Measurements from ENCODE around the gene CAMTA1.

CAMTA1 gene

GRCh38 chr1:7473223-7474142 lies 688.2 kb downstream of the CAMTA1 start:
- no peak for DNase-seq

DNA sequence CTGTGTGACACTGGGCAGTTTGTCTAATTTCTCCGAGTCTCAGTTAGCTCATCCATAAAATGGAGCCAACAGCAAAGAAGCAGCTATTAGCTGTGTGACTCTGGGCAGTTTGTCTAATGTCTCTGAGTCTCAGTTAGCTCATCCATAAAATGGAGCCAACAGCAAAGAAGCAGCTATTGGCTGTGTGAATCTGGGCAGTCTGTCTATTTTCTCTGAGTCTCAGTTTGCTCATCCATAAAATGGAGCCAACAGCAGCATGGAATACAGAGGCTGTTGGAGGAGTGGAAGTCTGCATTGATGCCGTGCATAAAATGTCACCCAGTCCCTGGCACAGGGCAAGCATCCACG lies 688.9 kb downstream of the CAMTA1 start:
- DNase-seq, result no peak

- no peak for DNase-seq
These were observed 689.7 kb downstream of the CAMTA1 start for GRCh38 chr1:7474786-7475502.

- no peak for DNase-seq
These were observed 690.4 kb downstream of the CAMTA1 start for GRCh38 chr1:7475691-7476090.

DNA sequence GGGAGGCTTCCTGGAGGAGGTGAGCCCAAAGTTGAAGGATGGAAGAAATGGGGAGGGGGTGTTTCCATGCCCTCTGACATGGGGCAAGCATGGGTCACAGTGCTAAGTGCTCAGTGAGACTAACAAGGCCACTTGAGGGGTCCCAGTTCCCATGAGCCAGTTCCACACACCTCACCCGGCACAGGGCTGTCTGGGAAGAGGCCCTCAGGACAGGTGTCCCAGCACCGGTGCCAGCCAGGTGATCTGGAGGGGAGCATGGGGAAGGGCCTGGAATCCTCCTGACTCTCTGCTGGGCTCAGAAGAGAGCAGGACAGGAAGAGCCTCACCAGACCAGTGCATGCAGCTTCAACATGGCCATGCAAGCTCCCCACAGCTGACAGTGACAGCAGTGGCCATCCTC lies 691.1 kb downstream of the CAMTA1 start:
- no peak for DNase-seq

- DNase-seq, result no peak
These were observed 691.8 kb downstream of the CAMTA1 start for GRCh38 chr1:7476861-7477547.

- DNase-seq, result no peak
These were observed 692.3 kb downstream of the CAMTA1 start for GRCh38 chr1:7477593-7477992.

DNA sequence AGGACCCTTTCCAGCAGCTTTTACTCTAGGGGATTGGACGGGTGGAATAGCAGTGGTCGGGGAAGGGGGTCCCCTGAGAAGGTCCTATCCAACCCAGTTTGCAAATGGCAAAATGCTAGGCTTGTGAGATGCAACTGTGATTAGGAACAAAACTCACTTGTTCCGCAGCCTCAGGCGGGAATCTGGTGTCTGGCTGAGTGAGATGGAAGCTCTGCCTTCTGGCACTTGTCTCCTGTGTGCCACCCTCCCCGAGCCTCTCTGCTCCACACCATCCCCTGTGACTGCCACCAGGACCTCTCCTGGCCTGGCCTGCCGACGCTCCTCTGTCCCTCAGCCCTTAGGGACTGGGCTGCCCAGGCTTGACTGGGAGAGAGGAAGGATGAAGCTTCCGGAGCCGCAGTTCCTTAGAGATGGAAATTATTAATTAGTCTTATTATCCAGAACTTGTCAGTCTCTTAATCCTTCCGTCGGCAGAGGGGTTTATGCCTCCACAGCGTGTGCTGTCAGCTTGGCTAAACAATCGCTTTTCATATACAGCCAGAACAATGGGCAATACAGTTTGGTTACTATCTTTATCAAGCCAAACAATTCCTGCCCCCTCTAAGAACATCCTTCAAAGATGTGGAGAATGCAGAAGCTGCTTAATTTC lies 693.0 kb downstream of the CAMTA1 start:
- DNase-seq, result no peak

- DNase-seq, result peak; percentile 11
These were observed 693.7 kb downstream of the CAMTA1 start for GRCh38 chr1:7478809-7479499.

DNA sequence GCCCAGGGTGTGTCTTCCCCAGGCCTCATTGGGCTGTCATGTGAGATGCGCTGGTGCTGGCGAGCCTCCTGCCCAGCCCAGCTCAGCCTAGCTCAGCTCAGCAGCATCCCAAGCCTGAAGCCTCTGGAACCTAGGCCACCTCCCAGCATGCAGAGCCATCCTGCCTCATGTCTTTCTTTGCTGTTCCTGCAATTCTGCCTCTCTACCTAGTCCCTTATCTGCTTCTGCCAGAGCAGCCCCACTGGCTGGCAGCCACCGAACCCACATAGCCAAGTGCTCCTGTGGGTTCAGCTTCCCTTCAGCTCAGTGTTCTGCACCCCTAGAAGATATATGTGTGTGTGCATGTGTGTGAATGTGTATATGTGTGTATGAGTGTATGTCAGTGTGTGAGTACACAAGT lies 694.3 kb downstream of the CAMTA1 start:
- no peak for DNase-seq

DNA sequence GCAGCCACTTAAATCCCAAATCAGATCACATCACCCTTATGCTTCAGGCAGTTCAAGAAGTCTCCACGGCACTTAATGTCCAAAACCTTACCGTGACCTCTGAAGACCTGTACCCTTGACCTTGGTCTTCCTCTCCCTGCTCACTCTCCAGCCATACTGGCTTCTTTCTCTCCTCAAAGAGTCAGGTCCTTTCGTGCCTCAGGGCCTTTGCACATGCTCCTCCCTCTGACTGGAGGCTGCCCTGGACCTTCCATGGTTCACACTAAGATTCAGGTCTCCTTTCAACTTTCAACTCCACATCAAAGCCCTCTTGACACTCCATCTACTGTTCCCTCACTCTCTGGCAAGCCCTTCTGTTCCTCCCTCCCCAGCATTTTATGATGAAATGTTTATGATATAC lies 695.9 kb downstream of the CAMTA1 start:
- no peak for DNase-seq

DNA sequence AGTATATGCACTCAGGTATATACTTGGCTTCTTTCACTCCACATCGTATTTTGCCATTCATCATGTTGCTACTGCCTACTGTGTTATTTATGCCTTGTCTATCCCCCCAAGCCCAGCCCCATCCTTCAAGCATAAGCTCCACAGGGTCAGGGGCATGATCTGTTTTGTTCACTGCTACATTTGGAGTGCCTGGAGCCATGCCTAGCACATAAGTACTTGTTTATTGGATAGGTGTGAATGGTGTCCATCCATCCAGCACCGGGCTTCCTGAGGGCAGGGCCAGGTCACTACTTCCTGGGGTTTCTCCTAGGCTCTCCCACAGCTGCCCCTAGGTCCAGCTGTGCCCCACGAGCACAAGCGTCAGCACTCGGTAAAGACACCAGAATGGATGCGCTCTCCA lies 696.8 kb downstream of the CAMTA1 start:
- DNase-seq, result no peak

GRCh38 chr1:7482772-7483495 lies 697.7 kb downstream of the CAMTA1 start:
- DNase-seq, result no peak

GRCh38 chr1:7483634-7484383 lies 698.6 kb downstream of the CAMTA1 start:
- DNase-seq, result no peak

- DNase-seq, result no peak
These were observed 700.0 kb downstream of the CAMTA1 start for GRCh38 chr1:7485086-7485780.

- no peak for DNase-seq
These were observed 700.6 kb downstream of the CAMTA1 start for GRCh38 chr1:7485826-7486225.

DNA sequence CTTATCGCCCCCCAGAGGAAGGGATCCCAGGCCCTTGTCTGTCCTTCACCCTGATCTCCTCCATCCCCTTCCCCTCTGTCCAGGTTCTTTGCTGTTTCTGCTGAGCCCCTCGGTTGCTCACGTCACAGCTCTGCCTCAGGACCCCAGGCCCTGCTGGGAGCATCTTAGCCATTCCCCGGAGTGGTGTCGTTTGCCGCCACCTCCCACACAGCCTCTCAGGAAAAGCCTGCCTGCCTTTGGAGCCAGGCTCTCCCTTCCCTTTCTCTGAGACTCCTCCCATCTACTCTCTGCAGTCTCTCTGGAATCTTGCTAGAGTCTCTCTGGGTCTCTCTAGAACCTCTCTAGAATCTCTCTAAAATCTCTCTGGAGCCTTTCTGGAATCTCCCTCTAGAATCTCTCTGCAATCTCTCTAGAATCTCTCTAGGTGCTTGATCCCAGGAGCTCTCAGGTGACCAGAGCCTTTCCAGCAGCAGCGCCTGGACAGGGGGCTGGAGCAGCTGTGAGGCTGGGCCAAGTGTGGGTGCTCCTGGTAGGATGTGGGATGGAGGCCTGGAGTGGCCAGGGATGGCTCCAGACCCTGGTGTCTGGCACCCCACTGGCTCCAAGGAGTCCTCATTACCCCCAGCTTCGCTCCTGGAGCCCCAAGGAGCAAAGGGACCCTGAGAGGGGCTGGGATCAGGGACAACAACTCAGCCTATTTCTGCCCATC lies 702.7 kb downstream of the CAMTA1 start:
- DNase-seq, result no peak

- DNase-seq, result no peak
These were observed 703.2 kb downstream of the CAMTA1 start for GRCh38 chr1:7488475-7488842.

GRCh38 chr1:7489586-7489985 lies 704.3 kb downstream of the CAMTA1 start:
- DNase-seq, result no peak

DNA sequence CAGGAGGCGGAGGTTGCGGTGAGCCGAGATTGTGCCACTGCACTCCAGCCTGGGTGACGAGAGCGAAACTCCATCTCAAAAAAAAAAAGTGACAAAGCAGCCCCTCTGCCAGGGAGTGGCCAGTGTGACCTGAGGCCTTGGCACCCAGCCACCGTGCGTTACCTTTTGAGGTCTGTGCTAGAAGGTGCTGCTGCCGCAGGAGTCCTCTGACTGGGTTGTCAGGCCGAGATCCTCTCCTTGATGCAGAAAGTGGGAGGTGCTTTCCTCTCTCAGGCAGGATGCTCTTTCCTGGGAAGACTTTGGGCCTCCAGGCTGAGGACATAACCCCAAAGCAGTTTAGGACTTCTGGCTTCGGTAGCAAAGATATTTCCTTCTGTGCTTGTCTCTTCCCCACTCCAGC lies 705.3 kb downstream of the CAMTA1 start:
- DNase-seq, result no peak
